ENCODE measurements around the gene CABP4.
A peak's percentile ranks its signal among the peaks of the same experiment; 100 is the strongest.

The CABP4 gene

GRCh38 chr11:67499808-67500483, 44.8 kb downstream of the CABP4 start:
- no peak for DNase-seq

DNA sequence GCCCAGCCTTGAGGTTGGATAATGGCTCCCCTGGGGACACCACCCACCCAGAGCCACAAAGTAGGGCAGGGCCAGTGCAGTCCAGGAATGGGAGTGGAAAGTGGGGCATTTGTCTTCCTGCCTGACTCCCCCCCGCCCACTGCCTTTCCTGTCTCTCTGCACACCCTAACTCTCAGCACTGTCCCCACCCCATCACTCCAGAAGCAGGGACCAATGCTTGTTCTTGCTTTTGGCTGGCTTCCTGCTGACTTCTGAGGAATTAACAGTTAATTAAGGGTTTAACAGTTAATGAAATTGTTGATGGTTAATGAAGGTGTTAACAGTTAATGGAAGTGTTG, 45.3 kb downstream of the CABP4 start:
- DNase-seq: no peak

GRCh38 chr11:67500831-67501715, 45.9 kb downstream of the CABP4 start:
- DNase-seq: no peak

DNA sequence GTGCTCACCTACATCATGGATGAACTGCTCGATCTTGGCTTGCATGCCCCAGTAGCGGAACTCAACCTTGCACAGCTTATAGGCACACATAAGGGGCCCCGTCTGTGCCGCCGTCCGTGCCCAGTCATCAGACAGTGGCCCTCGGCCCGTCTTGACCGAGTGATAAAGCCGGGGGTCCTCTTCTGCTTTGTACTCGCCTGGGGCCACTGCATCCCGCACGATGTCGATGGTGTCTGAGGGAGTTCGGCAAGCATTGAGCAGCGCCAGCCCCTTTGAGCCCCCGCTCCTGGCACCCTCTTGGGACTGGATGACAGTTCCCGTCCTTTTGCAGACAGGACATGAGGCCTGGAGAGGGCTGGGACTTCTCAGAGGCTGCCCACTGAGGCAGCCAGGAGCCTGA, 46.7 kb downstream of the CABP4 start:
- DNase-seq: no peak

GRCh38 chr11:67502328-67502979, 47.3 kb downstream of the CABP4 start:
- DNase-seq: no peak

DNA sequence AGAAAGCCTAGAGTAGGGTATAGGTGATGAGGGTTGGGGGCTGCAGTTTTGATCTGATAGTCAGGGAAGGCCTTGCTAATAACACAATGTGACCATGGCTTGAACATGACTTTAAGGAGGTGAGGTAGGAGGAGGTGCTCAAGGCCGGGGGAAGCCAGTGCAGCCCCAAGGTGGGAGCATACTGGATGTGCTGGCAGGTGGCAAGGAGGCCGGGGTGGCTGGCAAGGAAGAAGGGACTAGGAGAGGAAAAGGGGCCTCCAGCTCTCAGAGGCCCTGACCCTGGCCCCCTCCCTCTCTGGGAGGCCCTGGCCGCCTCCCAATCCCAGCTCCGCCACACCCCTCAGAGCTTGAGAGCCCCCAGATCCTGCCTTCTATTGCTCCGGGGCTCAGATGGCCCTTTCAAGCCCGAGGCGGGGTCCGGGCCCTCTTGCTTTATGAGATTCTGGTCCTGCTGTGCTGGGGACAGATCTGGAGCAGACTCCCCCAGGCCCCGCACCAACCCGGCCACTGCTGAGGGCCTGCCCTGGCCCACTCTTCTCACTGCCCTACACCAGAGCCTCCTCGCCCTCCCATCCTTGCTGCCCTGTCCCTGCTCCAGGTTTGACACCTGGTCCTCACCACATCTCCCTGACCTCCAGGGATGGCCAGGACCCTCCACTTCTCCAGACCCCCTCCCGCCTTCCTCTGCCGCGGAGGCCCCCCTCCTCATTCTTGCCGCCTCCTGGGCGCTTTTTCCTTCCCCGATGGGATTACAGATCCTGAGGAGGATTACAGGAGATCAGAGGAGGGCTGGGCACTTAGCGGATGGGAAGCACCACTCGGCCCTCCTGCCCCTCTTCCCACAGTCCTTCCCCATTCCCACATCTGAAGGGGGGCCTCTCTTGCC, 48.2 kb downstream of the CABP4 start:
- no peak for DNase-seq

GRCh38 chr11:67504005-67504949, 49.1 kb downstream of the CABP4 start:
- peak; percentile 84 for DNase-seq

DNA sequence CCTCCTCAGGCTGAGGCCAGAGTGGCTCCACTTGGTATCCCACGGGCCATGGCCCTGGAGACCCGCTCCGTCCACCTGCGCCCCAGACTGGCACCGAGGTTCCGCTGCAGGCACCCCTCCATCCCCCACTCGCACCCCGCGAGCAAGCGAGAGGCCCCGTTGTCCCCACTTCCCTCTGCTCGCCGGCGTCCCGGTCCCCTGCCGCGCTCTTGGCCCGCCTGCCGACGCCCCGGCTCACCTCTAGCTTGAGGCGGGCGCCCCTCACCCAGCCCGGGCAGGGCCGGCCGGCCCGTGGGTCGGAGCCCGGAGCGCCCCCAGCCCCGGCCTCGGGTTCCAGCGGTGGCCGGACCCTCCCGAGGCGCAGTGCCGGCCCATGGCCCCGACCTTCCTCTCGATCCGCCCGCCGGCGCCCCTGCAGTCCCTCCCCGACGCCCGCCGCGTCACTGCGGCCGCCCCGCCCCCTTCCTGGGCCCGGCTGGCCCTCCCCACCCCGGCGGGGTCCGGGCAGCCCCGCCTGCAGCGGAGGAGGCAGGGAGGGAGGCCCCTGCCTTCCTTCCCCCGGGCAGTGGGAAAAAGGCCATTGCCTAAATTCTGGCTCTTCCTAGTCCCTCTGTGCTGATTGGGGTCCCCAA, 49.9 kb downstream of the CABP4 start, which contains the start of gene PITPNM1:
PITPNM1 (minus strand) TSS at position 414 of the 632 bp plus-strand sequence. CDS start 1,183 bp downstream, outside the sequence.
- peak; percentile 93 for DNase-seq

DNA sequence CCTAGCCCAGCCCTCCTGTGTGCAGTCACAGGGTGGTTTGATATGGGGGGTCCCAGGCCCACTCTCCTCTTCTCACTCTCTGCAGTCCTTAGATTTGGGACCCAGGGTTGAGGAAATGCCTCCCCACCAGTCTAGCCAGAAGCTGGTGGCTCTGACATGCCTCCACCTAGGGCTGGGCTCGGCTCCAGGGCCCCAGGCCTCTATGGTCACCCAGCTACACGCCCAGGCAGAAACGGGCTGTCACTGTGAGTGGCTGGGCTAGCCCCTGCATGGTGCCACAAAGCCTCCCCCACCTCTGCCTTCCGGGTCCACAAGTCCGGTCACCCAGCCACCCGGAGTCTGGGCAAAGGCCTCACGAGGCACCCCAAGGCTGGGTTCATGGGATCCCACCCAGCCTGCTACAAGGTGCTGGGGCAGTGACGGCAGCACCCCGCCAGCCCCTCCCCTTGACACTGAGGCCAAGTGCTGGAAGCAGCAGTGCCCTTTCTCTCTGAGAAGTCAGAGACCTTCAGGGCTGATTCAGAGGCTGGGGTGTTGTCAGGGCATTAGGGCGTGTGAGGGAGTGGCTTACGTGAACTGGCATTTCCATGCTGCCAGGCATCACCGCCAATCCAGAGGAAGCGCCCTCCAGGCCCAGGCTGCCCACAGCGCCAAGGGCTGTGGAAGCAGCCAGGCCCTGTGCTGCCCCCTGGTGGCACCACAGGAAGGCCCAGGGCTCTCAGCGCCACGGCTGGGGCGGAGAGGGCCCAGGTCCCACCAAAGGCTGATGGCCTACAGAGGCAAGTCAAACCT, 50.6 kb downstream of the CABP4 start:
- peak; percentile 99 for DNase-seq

DNA sequence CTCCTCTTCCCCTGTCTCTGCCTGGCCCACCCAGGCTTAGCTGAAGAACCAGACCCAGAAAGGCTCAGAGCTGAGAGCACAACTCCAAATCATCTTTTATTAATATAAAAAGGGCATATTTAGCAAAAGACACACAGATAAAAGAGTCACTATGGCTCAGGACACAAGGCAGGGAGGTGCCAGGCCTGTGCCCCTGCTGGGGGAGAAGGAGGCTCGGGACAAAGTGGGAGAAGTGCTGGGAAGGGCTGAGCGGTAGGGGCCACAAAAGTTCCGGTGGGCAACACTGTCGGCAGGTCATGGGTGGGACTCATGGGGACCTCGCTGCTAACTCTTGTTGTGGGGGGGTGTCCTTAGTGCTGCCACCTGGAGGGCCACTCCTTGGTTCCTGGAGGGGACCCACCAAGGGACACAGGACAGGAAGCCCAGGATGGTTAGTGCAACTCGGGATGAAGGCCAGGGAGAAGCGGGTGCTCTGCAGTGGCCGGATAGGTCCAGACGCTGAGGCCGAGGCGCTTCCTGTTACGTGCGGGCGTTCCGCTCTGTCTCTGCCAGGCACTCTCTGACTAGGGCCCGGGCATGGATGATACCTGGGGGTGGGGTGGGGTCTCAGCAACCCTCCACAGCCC, 51.4 kb downstream of the CABP4 start:
- DNase-seq: no peak

DNA sequence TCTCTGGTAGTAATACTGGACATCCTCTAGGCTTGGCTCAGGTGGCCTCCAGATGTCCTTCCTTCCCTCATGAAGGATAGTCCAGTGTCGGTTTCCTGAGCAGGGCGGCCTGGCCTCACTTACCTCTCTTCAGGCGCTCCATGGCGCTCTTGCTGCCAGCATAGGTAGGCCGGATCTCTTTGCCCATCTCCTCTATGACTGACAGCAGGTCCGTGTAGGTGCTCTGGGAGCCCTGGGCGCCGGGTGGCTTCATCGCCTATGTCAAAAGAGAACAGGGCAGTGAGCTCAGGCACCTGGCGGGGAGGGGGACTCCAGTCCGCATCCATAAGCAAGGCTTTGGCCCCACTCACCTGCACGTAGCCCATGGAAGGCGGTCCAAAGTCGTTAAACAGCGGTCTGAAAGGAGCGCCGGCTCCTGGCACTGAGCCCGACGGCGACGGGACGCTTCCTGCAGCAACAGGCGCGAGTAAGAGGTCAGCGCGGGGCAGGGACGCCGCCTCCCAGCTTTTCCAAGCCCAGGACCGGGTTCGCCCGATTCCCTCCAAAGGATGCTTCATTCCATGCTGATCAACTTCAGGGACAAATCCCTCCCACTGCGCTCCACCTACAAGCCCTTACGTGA, 52.2 kb downstream of the CABP4 start:
- DNase-seq: no peak

GRCh38 chr11:67507864-67508485, 52.8 kb downstream of the CABP4 start, which contains the start of gene CDK2AP2:
CDK2AP2 (minus strand) TSS chr11:67508162; CDS start chr11:67508082, 80 bp downstream.
- peak; percentile 99 for DNase-seq

GRCh38 chr11:67508486-67509121, 53.5 kb downstream of the CABP4 start:
- peak; percentile 99 for DNase-seq

- DNase-seq: no peak
These were observed 54.8 kb downstream of the CABP4 start for GRCh38 chr11:67510023-67510345.

All from 8988T (cell line).